Natural killer cell (primary cell): Measurements from ENCODE around the gene PPAN. TPM values are rescaled to one million over a fixed set of nuclear protein-coding genes. Genes with fewer than 3 reads are reported as not detected.

Experiments
- ATAC-seq, 3 donors: fragments of 150-1000 bp in 2 of 3; fragments of 200-7000 bp in 1 of 3; cut with Tn5 transposase; 1 replicate in 1 of 3; 2 replicates in 2 of 3; pipeline ENCODE4 v1.10.0; 2021; ENCODE audit warnings: mild to moderate bottlenecking in 2 of 3, moderate library complexity in 2 of 3
- DNase-seq, 2 donors: peaks; one replicate each; pipeline versions ENCODE4 v3.0.0 to v3.0.0-alpha.2; 2013 to 2021; ENCODE audit warnings: mixed read lengths in 1 of 2
- H3K27ac ChIP-seq: one replicate; pipeline ENCODE4 v1.5.1; 2013; ENCODE audit warnings: mild to moderate bottlenecking, low read length
- H3K27me3 ChIP-seq: one replicate; pipeline ENCODE4 v1.6.1; 2013; ENCODE audit warnings: low read length; ENCODE audit not compliant: control insufficient read depth, insufficient read depth
- H3K36me3 ChIP-seq: one replicate; pipeline ENCODE4 v1.6.1; 2013; ENCODE audit warnings: low read length; ENCODE audit not compliant: control insufficient read depth, insufficient read depth
- H3K4me1 ChIP-seq: one replicate; pipeline ENCODE4 v1.6.1; 2013; ENCODE audit warnings: low read length; ENCODE audit not compliant: control insufficient read depth, insufficient read depth
- H3K4me3 ChIP-seq: one replicate; pipeline ENCODE4 v1.5.1; 2013; ENCODE audit warnings: low read length
- H3K9me3 ChIP-seq: one replicate; pipeline ENCODE4 v1.6.1; 2013; ENCODE audit warnings: low read length; ENCODE audit not compliant: control insufficient read depth, insufficient read depth
- H3K27ac Mint-ChIP-seq, 2 donors: one replicate each; pipeline ENCODE4 v1.8.0; 2022; ENCODE audit warnings: mild to moderate bottlenecking in 2 of 2, mixed read lengths in 2 of 2, moderate library complexity in 1 of 2
- H3K27me3 Mint-ChIP-seq, 2 donors: one replicate each; pipeline ENCODE4 v1.8.0; 2022; ENCODE audit warnings: low read depth in 2 of 2, mixed read lengths in 2 of 2
- H3K36me3 Mint-ChIP-seq: one replicate; pipeline ENCODE4 v1.8.0; 2022; ENCODE audit warnings: mixed read lengths
- H3K4me1 Mint-ChIP-seq, 2 donors: one replicate each; pipeline ENCODE4 v1.8.0; 2022; ENCODE audit warnings: mixed read lengths in 2 of 2
- H3K4me3 Mint-ChIP-seq: one replicate; pipeline ENCODE4 v1.8.0; 2022; ENCODE audit warnings: mild to moderate bottlenecking, moderate library complexity, mixed read lengths
- H3K9me3 Mint-ChIP-seq, 2 donors: one replicate each; pipeline ENCODE4 v1.8.0; 2022; ENCODE audit warnings: mixed read lengths in 2 of 2
- CTCF ChIP-seq: fragments of 200-600 bp; IDR thresholded peaks from one replicate; pipeline ENCODE4 v1.8.0; 2022; ENCODE audit warnings: antibody characterized with exemption
- WGBS: methylation state at CpG from one replicate; pipeline ENCODE4 v1.1.7; 2013; ENCODE audit warnings: missing lambda C conversion rate; ENCODE audit not compliant: insufficient coverage; 5-methylcytosine and 5-hydroxymethylcytosine counted together
- intact Hi-C: fragments of 100-400 bp; cut with micrococcal nuclease; formaldehyde crosslinking; loops from one replicate; pipeline ENCODE4 v1.14.2; 2022
- total RNA-seq, 4 donors: library from RNA; stranded (reverse); fragments of 120-200 nt in 1 of 4; gene quantifications; one replicate each; pipeline versions ENCODE4 v1.2.3 to v1.2.4, GENCODE V29; 2013 to 2022

The PPAN gene
- total RNA-seq, 3 donors from 2014 or later (not counting 1 experiment from before 2014, with no cell fraction given), result 60.0 to 72.2 (median 69.2) TPM

- 93% methylated on average over 3 of the region's 3 CpGs for WGBS
- Mint-ChIP-seq H3K27ac (peak overlapping the region; percentile 82 to 87), H3K4me1 (peaks cover 13 to 19% of the 10 kb centered on the region in 2 donors), H3K9me3 (no peaks in the 10 kb centered on the region), H3K36me3 (no peaks in the 10 kb centered on the region), H3K4me3 (peak overlapping the region; percentile 89), H3K27me3 (no peaks in the 10 kb centered on the region)
- peaks cover 20% of the 10 kb centered on the region for H3K4me1 ChIP-seq
- intact Hi-C loops, result no loop called here
- DNase-seq (no peak), ATAC-seq (no peak)
- peaks cover 6% of the 10 kb centered on the region for H3K36me3 ChIP-seq
- H3K9me3 ChIP-seq, result no peaks in the 10 kb centered on the region
- TF ChIP-seq CTCF, result no peak
- no peak overlapping the region for H3K27ac ChIP-seq
- H3K4me3 ChIP-seq, result no peak overlapping the region
- H3K27me3 ChIP-seq, result no peaks in the 10 kb centered on the region
Observed at GRCh38 chr19:10084803-10085202, 21.4 kb upstream of the PPAN start.

GRCh38 chr19:10085641-10086590 is 20.2 kb upstream of the PPAN start, which contains the start of gene SHFL:
TSS of gene SHFL (plus strand) at chr19:10086317. CDS start at chr19:10086428, 111 bp downstream.
- peak within 1 kb of the TSS; percentile 82 to 87 for H3K27ac Mint-ChIP-seq
- intact Hi-C loops, result loop anchor here (1.0 kb wide), 1 partner anchor 33 kb away; the partner anchor contains the start of gene EIF3G
- Histone ChIP-seq H3K36me3 (peaks cover 15% of the 10 kb centered on the region), H3K9me3 (no peaks in the 10 kb centered on the region), H3K27ac (peak within 1 kb of the TSS; percentile 87), H3K27me3 (no peaks in the 10 kb centered on the region), H3K4me1 (peaks cover 20% of the 10 kb centered on the region), H3K4me3 (peak within 1 kb of the TSS; percentile 100)
- ATAC-seq (peak; percentile 97 to 98 (median 97)), DNase-seq (peak; percentile 87 to 93)
- TF ChIP-seq CTCF, result no peak
- H3K36me3 Mint-ChIP-seq, result no peaks in the 10 kb centered on the region
- H3K4me1 Mint-ChIP-seq, result peaks cover 13 to 19% of the 10 kb centered on the region in 2 donors
- no peaks in the 10 kb centered on the region for H3K9me3 Mint-ChIP-seq
- no peaks in the 10 kb centered on the region for H3K27me3 Mint-ChIP-seq
- WGBS, result 4% methylated on average over 81 of the region's 81 CpGs
- peak within 1 kb of the TSS; percentile 89 for H3K4me3 Mint-ChIP-seq

- H3K4me1 ChIP-seq, result peaks cover 23% of the 10 kb centered on the region
- Mint-ChIP-seq H3K4me1 (peaks cover 15 to 22% of the 10 kb centered on the region in 2 donors), H3K27me3 (no peaks in the 10 kb centered on the region), H3K36me3 (no peaks in the 10 kb centered on the region), H3K9me3 (no peaks in the 10 kb centered on the region), H3K27ac (peak overlapping the region; percentile 82 to 87), H3K4me3 (peak overlapping the region; percentile 89)
- intact Hi-C loops, result loop anchor here (1.0 kb wide), 1 partner anchor 33 kb away; the partner anchor contains the start of gene EIF3G
- peak overlapping the region; percentile 100 for H3K4me3 ChIP-seq
- TF ChIP-seq CTCF, result no peak
- DNase-seq (peak in 1 of 2 donors; percentile 62), ATAC-seq (peak in 1 of 3 donors; percentile 18)
- H3K36me3 ChIP-seq, result peaks cover 20% of the 10 kb centered on the region
- H3K9me3 ChIP-seq, result no peaks in the 10 kb centered on the region
- H3K27me3 ChIP-seq, result no peaks in the 10 kb centered on the region
- peak overlapping the region; percentile 87 for H3K27ac ChIP-seq
- 2% methylated on average over 32 of the region's 43 CpGs for WGBS
Observed at GRCh38 chr19:10086591-10087192, 19.5 kb upstream of the PPAN start.
